Retinal pigment epithelial cell (primary cell): Measurements from ENCODE around the gene UBE2F.

Source experiments
- DNase-seq: peaks from one replicate; pipeline ENCODE4 v3.0.0-alpha.2; 2010; ENCODE audit warnings: low read depth
- H3K4me3 ChIP-seq: 2 replicates; pipeline ENCODE4 v1.5.1; 2011; ENCODE audit warnings: mild to moderate bottlenecking, low read length, control low read depth, moderate library complexity
- CTCF ChIP-seq: conservative IDR thresholded peaks from 2 replicates; pipeline ENCODE4 v1.5.1; 2011; ENCODE audit warnings: low read depth, low read length, control low read depth, inconsistent platforms

The UBE2F gene

GRCh38 chr2:237967463-237967951 lies 693 bp downstream of the UBE2F start:
- DNase-seq, result no peak
- no peak for TF ChIP-seq CTCF
- H3K4me3 ChIP-seq, result peak overlapping the region; percentile 71

- peak overlapping the region; percentile 71 for H3K4me3 ChIP-seq
- DNase-seq, result no peak
- no peak for TF ChIP-seq CTCF
Measured at GRCh38 chr2:237968048-237968862, 1.4 kb downstream of the UBE2F start.

GRCh38 chr2:237971661-237972060 lies 4.8 kb downstream of the UBE2F start:
- no peak for DNase-seq
- no peak overlapping the region for H3K4me3 ChIP-seq
- no peak for TF ChIP-seq CTCF

GRCh38 chr2:237972211-237972610 lies 5.4 kb downstream of the UBE2F start:
- DNase-seq, result no peak
- no peak for TF ChIP-seq CTCF
- H3K4me3 ChIP-seq, result no peak overlapping the region

- no peak for TF ChIP-seq CTCF
- no peak for DNase-seq
- H3K4me3 ChIP-seq, result no peak overlapping the region
Measured at GRCh38 chr2:237972936-237973335, 6.1 kb downstream of the UBE2F start.

GRCh38 chr2:237977380-237977779 lies 10.6 kb downstream of the UBE2F start:
- DNase-seq, result no peak
- H3K4me3 ChIP-seq, result no peak overlapping the region
- TF ChIP-seq CTCF, result no peak
